HG03520 (cell line): Measurements from ENCODE around the gene VWA7.
"Not testable (repeated sequence)": the region's sequence is repeated elsewhere in the genome, so short reads cannot be mapped to it uniquely, and the experiment has no call there.

Experiments used
- ATAC-seq: cut with Tn5 transposase; IDR thresholded peaks from one replicate; pipeline ENCODE4 v1.9.1; 2021; ENCODE audit warnings: mild to moderate bottlenecking, moderate library complexity; ENCODE audit not compliant: unreplicated experiment

The VWA7 gene

GRCh38 chr6:31776989-31777666 is at the start of gene VWA7:
Gene VWA7, minus strand, starts transcription at chr6:31777328. Its CDS starts 549 bp downstream, at chr6:31776779.
- ATAC-seq: peak; percentile 60

- no peak for ATAC-seq
Measured at GRCh38 chr6:31826793-31827285, 49.7 kb upstream of the VWA7 start.

GRCh38 chr6:31825553-31825952 is 48.4 kb upstream of the VWA7 start:
- ATAC-seq: no peak

- ATAC-seq: not testable (repeated sequence)
Measured at GRCh38 chr6:31823592-31824196, 46.6 kb upstream of the VWA7 start.

- ATAC-seq: no peak
Measured at GRCh38 chr6:31822036-31822821, 45.1 kb upstream of the VWA7 start.

GRCh38 chr6:31821301-31822035 is 44.3 kb upstream of the VWA7 start:
- ATAC-seq: no peak

GRCh38 chr6:31820399-31820798 is 43.3 kb upstream of the VWA7 start:
- ATAC-seq: not testable (repeated sequence)

- ATAC-seq: no peak
Measured at GRCh38 chr6:31819871-31820299, 42.8 kb upstream of the VWA7 start.

GRCh38 chr6:31817929-31818511 is 40.9 kb upstream of the VWA7 start:
- not testable (repeated sequence) for ATAC-seq

GRCh38 chr6:31817133-31817928 is 40.2 kb upstream of the VWA7 start:
- ATAC-seq: not testable (repeated sequence)

- no peak for ATAC-seq
Measured at GRCh38 chr6:31815025-31815838, 38.1 kb upstream of the VWA7 start, which contains the start of the genes HSPA1A and HSPA1L. Gene HSPA1A, plus strand, starts transcription at chr6:31815543. Its CDS starts 214 bp downstream, at chr6:31815757. Gene HSPA1L, minus strand, starts transcription at chr6:31815283. Its CDS starts 3,311 bp downstream, at chr6:31811972.

- no peak for ATAC-seq
Measured at GRCh38 chr6:31814677-31815024, 37.5 kb upstream of the VWA7 start.

- no peak for ATAC-seq
Measured at GRCh38 chr6:31813465-31813849, 36.3 kb upstream of the VWA7 start.

GRCh38 chr6:31811645-31812044 is 34.5 kb upstream of the VWA7 start:
- ATAC-seq: no peak

- ATAC-seq: not testable (repeated sequence)
Measured at GRCh38 chr6:31808599-31808998, 31.5 kb upstream of the VWA7 start.

GRCh38 chr6:31806470-31807272 is 29.5 kb upstream of the VWA7 start, which contains the start of gene LSM2:
Gene LSM2, minus strand, starts transcription at chr6:31806966. Its CDS starts 209 bp downstream, at chr6:31806757.
- ATAC-seq: peak; percentile 88

GRCh38 chr6:31805939-31806469 is 28.9 kb upstream of the VWA7 start:
- ATAC-seq: no peak
